Epithelial cell of proximal tubule (primary cell): ENCODE results near the gene APOA1. TPM values are rescaled to one million over a fixed set of nuclear protein-coding genes. Genes with fewer than 3 reads are reported as not detected.

Experiments used
- DNase-seq: peaks from one replicate; pipeline ENCODE4 v3.0.0-alpha.2; 2011; ENCODE audit warnings: low read depth
- H3K4me3 ChIP-seq: 2 replicates; pipeline ENCODE4 v1.5.1; 2011; ENCODE audit warnings: low read depth, mild to moderate bottlenecking, low read length
- CTCF ChIP-seq: conservative IDR thresholded peaks from 2 replicates; pipeline ENCODE4 v1.5.1; 2012; ENCODE audit warnings: low read depth, mild to moderate bottlenecking, low read length
- total RNA-seq: library from RNA; depleted of rRNA; stranded (reverse); fragments of >200 nt; gene quantifications from 2 replicates; pipeline ENCODE4 v1.2.3, GENCODE V29; 2015

Gene APOA1
- total RNA-seq, 1 donor from 2014 or later = not detected

GRCh38 chr11:116867619-116868018 is 30.2 kb upstream of the APOA1 start:
- H3K4me3 ChIP-seq = no peak overlapping the region
- no peak for TF ChIP-seq CTCF
- DNase-seq = no peak

- TF ChIP-seq CTCF = no peak
- no peak for DNase-seq
- H3K4me3 ChIP-seq = no peak overlapping the region
Observed at GRCh38 chr11:116866804-116867455, 29.5 kb upstream of the APOA1 start.

- no peak for TF ChIP-seq CTCF
Observed at GRCh38 chr11:116865696-116866095, 28.3 kb upstream of the APOA1 start.

GRCh38 chr11:116864531-116864930 is 27.1 kb upstream of the APOA1 start:
- TF ChIP-seq CTCF = no peak
- DNase-seq = no peak
- H3K4me3 ChIP-seq = no peak overlapping the region

More at GRCh38 chr11:116865696-116866095, 28.3 kb upstream of the APOA1 start:
- no peak for DNase-seq
- no peak overlapping the region for H3K4me3 ChIP-seq

- no peak for DNase-seq
- TF ChIP-seq CTCF = no peak
- H3K4me3 ChIP-seq = no peak overlapping the region
Observed at GRCh38 chr11:116862951-116863350, 25.5 kb upstream of the APOA1 start.

GRCh38 chr11:116862185-116862584 is 24.8 kb upstream of the APOA1 start:
- no peak overlapping the region for H3K4me3 ChIP-seq
- DNase-seq = no peak
- no peak for TF ChIP-seq CTCF

GRCh38 chr11:116861539-116861938 is 24.1 kb upstream of the APOA1 start:
- no peak for TF ChIP-seq CTCF
- no peak overlapping the region for H3K4me3 ChIP-seq
- no peak for DNase-seq
